IMR-90 (cell line): ENCODE measurements around the gene SLC38A3. TPM values are rescaled to one million over a fixed set of nuclear protein-coding genes. Genes with fewer than 3 reads are reported as not detected.

ENCODE experiments used
- ATAC-seq: fragments of 200-7000 bp; cut with Tn5 transposase; 2 replicates; pipeline ENCODE4 v1.9.1; 2020; ENCODE audit warnings: low read depth, mild to moderate bottlenecking, moderate library complexity
- BruUV-seq: library from RNA; stranded (reverse); fragments of 400-500 nt; replicated peaks from 2 replicates; lab custom pipeline; 2021; lab: Mats Ljungman, UMichigan
- CTCF ChIA-PET: fragments of 300-600 bp; formaldehyde crosslinking; extraction: SDS; loops from one replicate; lab custom pipeline; 2021; ENCODE audit warnings: antibody characterized with exemption; lab: Yijun Ruan, JAX
- POLR2A ChIA-PET: fragments of 300-600 bp; sonication (Branson Sonifier 250); formaldehyde crosslinking; loops from one replicate; lab custom pipeline; 2022; ENCODE audit warnings: antibody characterized with exemption; ENCODE audit not compliant: unreplicated experiment; lab: Charles Lee
- DNase-seq: peaks from one replicate; pipeline ENCODE4 v3.0.0; 2013
- H2AFZ ChIP-seq: replicated peaks from 2 replicates; pipeline ENCODE3; 2013; ENCODE audit warnings: low read length, mild to moderate bottlenecking; ENCODE audit not compliant: poor library complexity
- H2AK5ac ChIP-seq: 2 replicates; pipeline ENCODE4 v1.6.1; 2013; ENCODE audit warnings: low read depth, low read length, inconsistent platforms
- H2AK9ac ChIP-seq: replicated peaks from 2 replicates; pipeline ENCODE3; 2013; ENCODE audit warnings: mild to moderate bottlenecking, low read depth, low read length, moderate library complexity; ENCODE audit not compliant: poor library complexity
- H2BK120ac ChIP-seq: 2 replicates; pipeline ENCODE4 v1.6.1; 2013; ENCODE audit warnings: low read depth, low read length, inconsistent platforms
- H2BK15ac ChIP-seq: 3 replicates; pipeline ENCODE4 v1.6.1; 2013; ENCODE audit warnings: low read depth, low read length, inconsistent platforms
- H2BK20ac ChIP-seq: 2 replicates; pipeline ENCODE4 v1.6.1; 2013; ENCODE audit warnings: low read depth, mild to moderate bottlenecking, inconsistent platforms, low read length, moderate library complexity
- H2BK5ac ChIP-seq: 2 replicates; pipeline ENCODE4 v1.6.1; 2013; ENCODE audit warnings: mild to moderate bottlenecking, low read depth, low read length, inconsistent platforms; ENCODE audit not compliant: poor library complexity, severe bottlenecking
- H3K14ac ChIP-seq: replicated peaks from 2 replicates; pipeline ENCODE4 v1.6.1; 2013; ENCODE audit warnings: low read depth, low read length, inconsistent platforms
- H3K18ac ChIP-seq: 2 replicates; pipeline ENCODE4 v1.6.1; 2013; ENCODE audit warnings: low read depth, low read length, control low read depth
- H3K23ac ChIP-seq: 2 replicates; pipeline ENCODE4 v1.6.1; 2013; ENCODE audit warnings: low read depth, low read length, inconsistent platforms
- H3K27ac ChIP-seq: 2 replicates; pipeline ENCODE4 v1.5.1; 2013; ENCODE audit warnings: mild to moderate bottlenecking, control low read depth, low read length; ENCODE audit not compliant: insufficient read depth
- H3K27me3 ChIP-seq: 2 replicates; pipeline ENCODE4 v1.6.1; 2013; ENCODE audit warnings: low read length; ENCODE audit not compliant: control insufficient read depth, insufficient read depth
- H3K36me3 ChIP-seq: 2 replicates; pipeline ENCODE4 v1.6.1; 2013; ENCODE audit warnings: low read length, mixed read lengths; ENCODE audit not compliant: control insufficient read depth, insufficient read depth
- H3K4ac ChIP-seq: 2 replicates; pipeline ENCODE4 v1.6.1; 2013; ENCODE audit warnings: low read depth, low read length, inconsistent platforms
- H3K4me1 ChIP-seq: 2 replicates; pipeline ENCODE4 v1.6.1; 2013; ENCODE audit warnings: low read length, mixed read lengths; ENCODE audit not compliant: control insufficient read depth, insufficient read depth
- H3K4me2 ChIP-seq: 2 replicates; pipeline ENCODE4 v1.6.1; 2013; ENCODE audit warnings: low read depth, mild to moderate bottlenecking, control low read depth, low read length, moderate library complexity
- H3K4me3 ChIP-seq: 2 replicates; pipeline ENCODE4 v1.5.1; 2013; ENCODE audit warnings: low read depth, mild to moderate bottlenecking, control low read depth, low read length, moderate library complexity; ENCODE audit not compliant: insufficient read depth
- H3K56ac ChIP-seq: 2 replicates; pipeline ENCODE4 v1.6.1; 2013; ENCODE audit warnings: low read length, inconsistent platforms; ENCODE audit not compliant: insufficient read depth; ENCODE audit errors: extremely low read depth
- H3K79me1 ChIP-seq, 2 experiments: 2 replicates each; pipeline ENCODE4 v1.6.1; 2013; ENCODE audit warnings: low read length in 2 of 2, inconsistent platforms in 1 of 2, low read depth in 1 of 2
- H3K9ac ChIP-seq: 2 replicates; pipeline ENCODE4 v1.6.1; 2013; ENCODE audit warnings: low read depth, low read length, control low read depth
- H3K9me1 ChIP-seq: 2 replicates; pipeline ENCODE4 v1.6.1; 2013; ENCODE audit warnings: low read length, inconsistent platforms; ENCODE audit not compliant: insufficient read depth
- H3K9me3 ChIP-seq: 2 replicates; pipeline ENCODE4 v1.6.1; 2013; ENCODE audit warnings: low read length; ENCODE audit not compliant: control insufficient read depth, insufficient read depth
- H4K20me1 ChIP-seq: 2 replicates; pipeline ENCODE4 v1.6.1; 2013; ENCODE audit warnings: low read length, inconsistent platforms; ENCODE audit not compliant: insufficient read depth
- H4K5ac ChIP-seq: 2 replicates; pipeline ENCODE4 v1.6.1; 2013; ENCODE audit warnings: mild to moderate bottlenecking, low read depth, low read length, control low read depth
- H4K8ac ChIP-seq, 2 experiments: 2 replicates each; pipeline ENCODE4 v1.6.1; 2013; ENCODE audit warnings: low read depth in 2 of 2, low read length in 2 of 2, control low read depth in 1 of 2, inconsistent platforms in 1 of 2
- H4K91ac ChIP-seq: 2 replicates; pipeline ENCODE4 v1.6.1; 2013; ENCODE audit warnings: low read depth, low read length, inconsistent platforms; ENCODE audit not compliant: insufficient read depth
- CHD1 ChIP-seq: IDR thresholded peaks from 2 replicates; pipeline ENCODE4 v1.6.1; 2012; ENCODE audit warnings: low read depth, low read length, improper control_type of control experiment
- CTCF ChIP-seq: conservative IDR thresholded peaks from 2 replicates; pipeline ENCODE4 v1.5.1; 2012; ENCODE audit warnings: mild to moderate bottlenecking, low read depth, low read length, improper control_type of control experiment
- MAFK ChIP-seq: IDR thresholded peaks from 2 replicates; pipeline ENCODE4 v1.6.1; 2012; ENCODE audit warnings: low read depth, low read length, improper control_type of control experiment
- MAZ ChIP-seq: IDR thresholded peaks from 2 replicates; pipeline ENCODE4 v1.6.1; 2012; ENCODE audit warnings: low read depth, mild to moderate bottlenecking, low read length, improper control_type of control experiment, moderate library complexity, borderline replicate concordance
- MXI1 ChIP-seq: IDR thresholded peaks from 2 replicates; pipeline ENCODE4 v1.6.1; 2012; ENCODE audit warnings: low read depth, mild to moderate bottlenecking, low read length, moderate library complexity, borderline replicate concordance
- POLR2A ChIP-seq: IDR thresholded peaks from 2 replicates; pipeline ENCODE4 v1.6.1; 2012; ENCODE audit warnings: mild to moderate bottlenecking, low read depth, low read length
- RAD21 ChIP-seq: IDR thresholded peaks from 2 replicates; pipeline ENCODE4 v1.6.1; 2012; ENCODE audit warnings: low read length, improper control_type of control experiment
- RCOR1 ChIP-seq: IDR thresholded peaks from 2 replicates; pipeline ENCODE4 v1.6.1; 2012; ENCODE audit warnings: mild to moderate bottlenecking, low read length, improper control_type of control experiment; ENCODE audit not compliant: insufficient replicate concordance
- RFX5 ChIP-seq: IDR thresholded peaks from 2 replicates; pipeline ENCODE4 v1.8.0; 2012; ENCODE audit warnings: low read depth, mild to moderate bottlenecking, low read length, moderate library complexity
- WGBS, 2 experiments: methylation state at CpG; one replicate each; pipeline versions ENCODE4 v1.1.5 to v1.1.7; 2013; ENCODE audit warnings: missing lambda C conversion rate in 2 of 2; ENCODE audit not compliant: insufficient read length in 1 of 2; ENCODE audit errors: extremely low coverage in 2 of 2; 5-methylcytosine and 5-hydroxymethylcytosine counted together
- dilution Hi-C: fragments of 300-500 bp; cut with HindIII; formaldehyde crosslinking; loops from one replicate; pipeline ENCODE4 v1.14.3; 2018; ENCODE audit warnings: low sequenced_read_pairs; ENCODE audit not compliant: unreplicated experiment
- in situ Hi-C: fragments of 300-500 bp; cut with MboI; formaldehyde crosslinking; loops from 3 replicates; pipeline ENCODE4 v1.14.3; 2019; ENCODE audit warnings: low sequenced_read_pairs, inconsistent platforms, mixed read lengths
- intact Hi-C: fragments of 100-400 bp; cut with micrococcal nuclease; formaldehyde crosslinking; loops from 2 replicates; pipeline ENCODE4 v1.10.0; 2022
- polyA plus RNA-seq, 3 experiments: library from polyadenylated mRNA; depleted of rRNA; stranded (reverse); fragments of >200 nt; gene quantifications; 2 replicates each; pipeline ENCODE4 v1.2.3, GENCODE V29; 2012; ENCODE audit warnings: low replicate concordance in 1 of 3
- total RNA-seq: library from RNA; depleted of rRNA; stranded (reverse); fragments of >200 nt; gene quantifications from 2 replicates; pipeline ENCODE4 v1.2.3, GENCODE V29; 2012

SLC38A3 gene
- total and polyA plus RNA-seq, 2 of the 4 experiments (the other 2 are of a cell fraction), result 0.12 to 0.36 TPM

GRCh38 chr3:50268276-50268675, 63.2 kb downstream of the SLC38A3 start:
- CTCF ChIA-PET, result interaction anchor here (1.6 kb wide), 1 partner anchor 41 kb away, joined by 5 read pairs; no protein-coding TSS in a partner anchor
- H3K56ac ChIP-seq, result no peak overlapping the region
- no peak overlapping the region; the same call in 1 of the 2 replicates for H3K18ac ChIP-seq
- no peak overlapping the region; the same call in 1 of the 2 replicates for H3K9ac ChIP-seq
- in situ Hi-C loops (no loop called here), intact Hi-C loops (no loop called here), dilution Hi-C loops (no loop called here)
- H2AFZ ChIP-seq, result peak overlapping the region; percentile 71
- peaks cover 39% of the 10 kb centered on the region for H3K9me1 ChIP-seq
- H3K27ac ChIP-seq, result peak overlapping the region; percentile 80; the same call in 1 of the 2 replicates
- no peak for TF ChIP-seq RFX5
- TF ChIP-seq POLR2A, result no peak
- no peak for TF ChIP-seq RAD21
- TF ChIP-seq CHD1, result no peak
- TF ChIP-seq CTCF, result no peak
- no peak for TF ChIP-seq MXI1
- no peak for TF ChIP-seq MAZ
- no peak for TF ChIP-seq MAFK
- no peak for TF ChIP-seq RCOR1
- 0 out of 2 replicates have a peak overlapping the region, but pooled peaks have one; percentile 27 for H4K91ac ChIP-seq
- H3K27me3 ChIP-seq, result no peaks in the 10 kb centered on the region
- POLR2A ChIA-PET, result no interaction called here
- H3K4me3 ChIP-seq, result no peak overlapping the region
- peak overlapping the region; percentile 90; the same call in 1 of the 2 replicates for H2BK20ac ChIP-seq
- H4K5ac ChIP-seq, result no peak overlapping the region
- BruUV-seq, result no TSS peak
- peak overlapping the region; percentile 96; the same call in 1 of the 2 replicates for H2AK5ac ChIP-seq
- no peak overlapping the region for H3K23ac ChIP-seq
- H3K4me1 ChIP-seq, result peaks cover 67% of the 10 kb centered on the region
- peak overlapping the region; percentile 95; the same call in 1 of the 3 replicates for H2BK15ac ChIP-seq
- H3K9me3 ChIP-seq, result no peaks in the 10 kb centered on the region
- peak overlapping the region; percentile 33; the same call in 1 of the 2 replicates for H3K14ac ChIP-seq
- ATAC-seq (no peak), DNase-seq (no peak)
- 70% methylated on average over 2 of the region's 3 CpGs; no CpG with 5 or more reads in 1 of the 2 experiments for WGBS, 2 experiments
- peak overlapping the region; percentile 94 for H2BK120ac ChIP-seq
- H3K4me2 ChIP-seq, result peak overlapping the region; percentile 71
- H4K8ac ChIP-seq, result peak overlapping the region; percentile 56 to 98; a peak in 1 of 4 replicates
- peak overlapping the region; percentile 100 for H3K4ac ChIP-seq
- H3K36me3 ChIP-seq, result peaks cover 2% of the 10 kb centered on the region; the same call in 1 of the 2 replicates
- no peaks in the 10 kb centered on the region for H4K20me1 ChIP-seq
- H2AK9ac ChIP-seq, result peak overlapping the region; percentile 95
- H3K79me1 ChIP-seq, result peaks cover 3 to 49% of the 10 kb centered on the region in 2 experiments; a peak in 3 of 4 replicates
- peak overlapping the region; percentile 83 for H2BK5ac ChIP-seq
